PFSK-1 (cell line): ENCODE data around the gene EMCN.

Experiments used
- FOXP2 ChIP-seq: optimal IDR thresholded peaks from 2 replicates; pipeline ENCODE3; 2011; ENCODE audit warnings: borderline replicate concordance, control low read depth, inconsistent platforms; ENCODE audit not compliant: insufficient read depth; ENCODE audit errors: extremely low read length, extremely low read depth
- POLR2AphosphoS5 ChIP-seq: IDR thresholded peaks from 2 replicates; pipeline ENCODE4 v1.6.1; 2012; ENCODE audit warnings: low read depth, mild to moderate bottlenecking, control low read depth, low read length, moderate library complexity
- SIN3A ChIP-seq: IDR thresholded peaks from 2 replicates; pipeline ENCODE4 v1.6.1; 2012; ENCODE audit warnings: mild to moderate bottlenecking, low read length, moderate library complexity, borderline replicate concordance; ENCODE audit not compliant: insufficient read depth
- TAF1 ChIP-seq: IDR thresholded peaks from 2 replicates; pipeline ENCODE4 v1.6.1; 2012; ENCODE audit warnings: low read length, control low read depth, borderline replicate concordance; ENCODE audit not compliant: insufficient read depth
- TF ChIP-seq, protein P1 (sequence below), 2 experiments: IDR thresholded peaks; 2 replicates each; pipeline versions ENCODE4 v1.6.1 to v1.8.0; 2011 to 2012; ENCODE audit warnings: low read depth in 2 of 2, low read length in 2 of 2, control low read depth in 1 of 2, inconsistent platforms in 1 of 2, mild to moderate bottlenecking in 1 of 2, moderate library complexity in 1 of 2; ENCODE audit not compliant: insufficient read depth in 1 of 2

DNA sequence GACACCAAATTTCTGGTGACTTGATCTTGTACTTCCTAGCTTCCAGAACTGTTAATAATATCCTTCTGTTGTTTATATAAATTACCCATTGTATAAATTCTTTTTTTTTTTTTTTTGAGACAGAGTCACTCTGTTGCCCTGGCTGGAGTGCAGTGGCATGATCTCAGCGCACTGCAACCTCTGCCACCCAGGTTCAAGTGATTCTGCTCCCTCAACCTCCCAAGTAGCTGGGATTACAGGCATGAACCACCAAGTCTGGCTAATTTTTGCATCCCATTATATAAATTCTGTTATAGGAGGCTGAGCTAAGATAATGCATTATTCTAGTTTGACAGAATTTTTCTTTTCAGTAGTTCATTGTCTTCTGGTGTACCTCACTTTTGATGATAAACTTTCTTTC is 170.6 kb downstream of the EMCN start:
- TF ChIP-seq POLR2AphosphoS5 (no peak), TAF1 (no peak), SIN3A (no peak), FOXP2 (no peak)
- TF ChIP-seq, protein P1, sequence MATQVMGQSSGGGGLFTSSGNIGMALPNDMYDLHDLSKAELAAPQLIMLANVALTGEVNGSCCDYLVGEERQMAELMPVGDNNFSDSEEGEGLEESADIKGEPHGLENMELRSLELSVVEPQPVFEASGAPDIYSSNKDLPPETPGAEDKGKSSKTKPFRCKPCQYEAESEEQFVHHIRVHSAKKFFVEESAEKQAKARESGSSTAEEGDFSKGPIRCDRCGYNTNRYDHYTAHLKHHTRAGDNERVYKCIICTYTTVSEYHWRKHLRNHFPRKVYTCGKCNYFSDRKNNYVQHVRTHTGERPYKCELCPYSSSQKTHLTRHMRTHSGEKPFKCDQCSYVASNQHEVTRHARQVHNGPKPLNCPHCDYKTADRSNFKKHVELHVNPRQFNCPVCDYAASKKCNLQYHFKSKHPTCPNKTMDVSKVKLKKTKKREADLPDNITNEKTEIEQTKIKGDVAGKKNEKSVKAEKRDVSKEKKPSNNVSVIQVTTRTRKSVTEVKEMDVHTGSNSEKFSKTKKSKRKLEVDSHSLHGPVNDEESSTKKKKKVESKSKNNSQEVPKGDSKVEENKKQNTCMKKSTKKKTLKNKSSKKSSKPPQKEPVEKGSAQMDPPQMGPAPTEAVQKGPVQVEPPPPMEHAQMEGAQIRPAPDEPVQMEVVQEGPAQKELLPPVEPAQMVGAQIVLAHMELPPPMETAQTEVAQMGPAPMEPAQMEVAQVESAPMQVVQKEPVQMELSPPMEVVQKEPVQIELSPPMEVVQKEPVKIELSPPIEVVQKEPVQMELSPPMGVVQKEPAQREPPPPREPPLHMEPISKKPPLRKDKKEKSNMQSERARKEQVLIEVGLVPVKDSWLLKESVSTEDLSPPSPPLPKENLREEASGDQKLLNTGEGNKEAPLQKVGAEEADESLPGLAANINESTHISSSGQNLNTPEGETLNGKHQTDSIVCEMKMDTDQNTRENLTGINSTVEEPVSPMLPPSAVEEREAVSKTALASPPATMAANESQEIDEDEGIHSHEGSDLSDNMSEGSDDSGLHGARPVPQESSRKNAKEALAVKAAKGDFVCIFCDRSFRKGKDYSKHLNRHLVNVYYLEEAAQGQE (IDR thresholded peaks at IDR 0.05; ENCODE audit: insufficient read depth in 1 of 2, low read depth in 2 of 2, low read length in 2 of 2) = no peak
